NCI-H2029 (cell line): ENCODE data around the gene TSC22D1.

Experiments
- DNase-seq: peaks from one replicate; lab custom pipeline; 2025; lab: John Stamatoyannopoulos, UW

Gene TSC22D1

DNA sequence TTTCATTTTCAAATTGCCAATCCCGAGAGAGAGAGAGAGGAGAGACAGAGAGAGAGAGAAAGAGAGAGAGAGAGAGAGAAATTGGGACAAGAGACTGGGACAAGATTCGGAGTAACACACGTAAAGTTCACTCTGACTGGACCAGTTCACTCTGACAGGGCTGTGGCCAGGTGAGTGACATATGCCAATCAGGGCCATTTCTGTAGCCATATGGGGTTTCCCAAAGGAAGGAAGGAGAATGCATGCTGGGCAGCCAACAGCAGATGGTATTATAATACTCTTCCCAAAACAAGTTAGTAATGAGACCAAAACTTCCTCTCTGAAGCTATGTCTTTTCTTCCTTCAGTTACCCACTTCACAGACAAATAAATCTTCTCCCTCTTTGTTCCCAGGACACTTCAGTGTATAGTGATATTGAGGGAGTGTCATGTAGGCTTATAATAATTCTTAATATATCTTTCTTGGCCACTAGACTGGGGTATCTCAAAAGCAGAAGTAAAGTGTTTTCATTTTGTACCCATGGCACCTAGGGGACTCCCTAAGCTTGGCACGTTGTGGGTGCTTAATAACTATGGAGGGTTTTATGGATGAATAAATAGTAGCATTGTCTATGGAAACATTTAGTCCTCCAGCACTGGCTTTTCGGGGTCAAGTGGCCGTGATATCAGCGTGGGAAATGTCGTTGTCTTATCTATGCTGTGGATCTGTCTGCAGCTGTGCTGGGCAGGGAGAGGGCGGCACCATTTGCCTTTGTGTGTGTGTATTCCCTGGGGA lies 150.9 kb downstream of the TSC22D1 start:
- no peak for DNase-seq

- DNase-seq, result no peak
Measured at GRCh38 chr13:44423824-44424223, 152.3 kb downstream of the TSC22D1 start.

DNA sequence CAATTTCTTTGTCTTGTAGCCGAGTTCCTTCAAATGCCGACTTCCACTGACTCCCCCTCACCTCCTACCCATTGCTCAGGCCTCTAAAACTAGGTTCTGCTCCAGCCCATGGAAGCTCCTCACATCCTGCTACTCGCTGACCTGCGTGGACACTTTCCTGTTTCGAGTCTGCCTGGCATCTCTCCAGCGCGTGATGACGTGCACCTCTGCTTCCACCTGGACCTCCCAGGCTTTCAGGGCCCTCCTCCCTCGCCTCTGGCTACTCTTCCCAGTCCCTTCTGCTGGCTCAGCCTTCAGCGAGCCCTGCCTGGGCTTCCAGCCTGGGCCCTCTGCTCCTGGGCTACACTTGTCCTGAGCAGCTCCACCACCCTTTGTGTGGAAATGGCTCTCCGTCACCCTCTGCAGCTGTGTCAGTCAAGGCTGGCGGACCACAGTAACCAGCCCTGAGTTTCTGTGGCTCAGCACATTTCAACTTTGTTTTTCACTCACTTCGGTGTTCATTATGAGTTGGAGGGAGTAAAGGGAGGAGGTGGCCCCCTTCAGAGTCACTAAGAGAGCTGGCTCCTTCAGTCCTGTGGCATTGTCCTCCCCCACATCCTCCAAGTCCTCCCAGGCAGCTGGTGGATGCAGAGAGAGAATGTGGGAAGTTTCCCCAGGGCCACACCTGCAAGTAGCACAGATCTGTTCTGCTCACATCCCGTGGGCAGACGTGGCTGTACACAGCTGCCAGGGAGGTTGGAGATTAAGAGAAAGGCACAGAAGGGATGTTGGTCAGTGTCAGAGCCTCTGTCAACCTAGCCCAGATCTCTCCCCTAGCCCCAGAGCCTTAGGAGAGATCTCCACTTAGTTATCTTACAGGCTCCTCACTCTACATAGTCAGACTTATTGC lies 153.1 kb downstream of the TSC22D1 start:
- DNase-seq, result no peak

- no peak for DNase-seq
Measured at GRCh38 chr13:44421853-44422525, 154.1 kb downstream of the TSC22D1 start.

- DNase-seq, result no peak
Measured at GRCh38 chr13:44420376-44421220, 155.5 kb downstream of the TSC22D1 start.

GRCh38 chr13:44417876-44418275 lies 158.3 kb downstream of the TSC22D1 start:
- no peak for DNase-seq

- no peak for DNase-seq
Measured at GRCh38 chr13:44417446-44417845, 158.7 kb downstream of the TSC22D1 start.

GRCh38 chr13:44416744-44417143 lies 159.4 kb downstream of the TSC22D1 start:
- no peak for DNase-seq

DNA sequence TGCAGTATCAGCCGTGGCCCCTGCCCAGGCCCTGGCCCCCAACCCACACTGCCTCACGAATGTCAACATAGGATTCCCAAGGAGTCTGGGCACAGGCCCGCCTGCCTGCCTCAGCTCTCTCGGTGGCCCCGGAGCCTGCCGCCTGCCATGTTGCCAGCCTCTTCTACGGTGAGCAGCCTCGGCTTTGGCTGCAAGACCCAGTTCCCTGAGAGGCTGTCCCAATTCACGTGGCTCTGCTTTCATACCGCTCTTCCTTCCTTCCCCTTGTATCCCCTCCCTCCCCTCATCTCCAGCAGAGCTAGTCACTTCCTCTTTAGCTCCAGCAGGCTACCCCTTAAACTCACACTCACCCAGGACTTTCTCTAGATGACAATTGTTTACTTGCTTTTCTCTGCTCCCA lies 159.8 kb downstream of the TSC22D1 start:
- DNase-seq, result no peak

DNA sequence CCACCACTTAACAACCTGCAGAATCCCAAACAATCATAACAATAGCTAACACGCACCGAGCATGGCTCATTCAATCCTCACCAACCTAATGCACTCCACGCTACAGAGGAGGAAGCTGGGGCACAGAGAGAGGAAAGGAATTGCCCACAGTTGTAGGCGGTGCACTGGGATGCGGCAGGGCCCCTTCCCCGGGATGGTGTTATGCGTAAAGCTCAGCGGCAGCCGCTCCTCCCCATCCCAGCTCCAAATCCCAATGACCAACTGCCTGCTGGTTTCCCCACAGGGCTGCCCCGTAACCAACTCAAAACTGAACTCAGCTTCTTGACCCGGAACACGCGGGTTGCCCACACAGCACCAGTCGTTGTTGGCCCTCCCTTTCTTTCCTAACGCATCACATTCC lies 160.3 kb downstream of the TSC22D1 start:
- no peak for DNase-seq

DNA sequence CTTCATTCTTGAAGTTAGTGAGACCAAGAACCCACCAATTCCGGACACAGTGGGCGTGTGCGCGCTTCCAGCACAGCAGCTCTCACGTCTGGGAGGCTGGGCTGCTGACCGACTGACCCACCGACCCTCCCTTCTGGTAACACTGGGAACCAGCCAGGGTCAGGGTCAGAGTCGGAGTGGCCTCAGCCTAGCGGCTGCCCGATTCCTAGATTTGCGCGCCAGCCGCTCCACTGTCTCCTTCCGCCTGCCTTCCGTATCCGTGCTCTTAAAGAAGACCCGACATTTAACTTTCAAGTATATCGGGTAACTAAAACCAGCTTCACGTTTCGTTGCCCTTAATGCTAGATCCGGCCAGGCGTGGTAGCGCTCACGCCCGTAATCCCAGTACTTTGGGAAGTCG lies 161.4 kb downstream of the TSC22D1 start:
- no peak for DNase-seq

- no peak for DNase-seq
Measured at GRCh38 chr13:44413095-44413494, 163.0 kb downstream of the TSC22D1 start.

GRCh38 chr13:44412346-44412935 lies 163.7 kb downstream of the TSC22D1 start:
- no peak for DNase-seq

GRCh38 chr13:44411841-44412240 lies 164.3 kb downstream of the TSC22D1 start:
- DNase-seq, result no peak

DNA sequence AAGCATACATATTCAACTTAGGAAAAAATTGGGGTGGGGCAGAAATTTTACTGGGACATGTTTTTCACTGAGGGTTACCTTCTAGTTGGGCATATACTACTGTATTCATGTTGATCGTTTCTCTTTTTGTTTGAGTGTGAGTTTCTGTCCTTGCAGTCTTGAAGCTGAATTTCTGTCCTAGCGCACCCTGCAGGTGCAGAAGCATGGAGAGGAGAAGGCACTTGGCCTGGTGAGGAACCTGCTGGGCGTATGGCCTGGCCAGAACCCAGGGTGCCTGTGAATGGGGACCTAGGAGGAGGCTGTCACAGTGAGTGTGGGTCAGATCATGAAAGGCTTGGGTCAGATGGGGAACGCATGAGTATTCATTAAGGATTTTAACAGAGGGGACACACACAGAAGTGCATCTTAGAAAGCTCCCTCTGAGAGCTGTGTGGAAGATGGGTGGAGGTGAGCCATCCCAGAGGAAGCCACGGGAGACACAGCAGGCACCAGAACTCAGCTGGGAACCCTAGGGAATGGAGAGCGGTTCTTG lies 165.7 kb downstream of the TSC22D1 start:
- DNase-seq, result no peak

GRCh38 chr13:44409595-44409994 lies 166.5 kb downstream of the TSC22D1 start:
- DNase-seq, result no peak

DNA sequence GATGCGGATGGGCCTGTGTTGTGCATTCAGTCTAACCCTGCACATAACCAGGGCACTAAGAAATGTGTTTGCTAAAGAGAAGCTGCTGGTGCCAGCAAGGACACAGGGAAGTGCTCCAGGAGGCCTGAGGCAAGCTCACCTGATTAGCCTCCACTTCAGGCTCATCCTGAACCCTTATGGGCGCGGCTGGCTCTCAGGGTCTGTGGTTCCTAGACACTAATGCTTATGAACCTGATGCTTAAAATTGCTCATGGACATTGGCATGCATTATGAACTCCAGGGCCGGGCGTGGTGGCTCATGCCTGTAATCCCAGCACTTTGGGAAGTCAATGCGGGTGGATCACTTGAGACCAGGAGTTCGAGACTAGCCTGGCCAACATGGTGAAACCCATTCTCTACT lies 168.2 kb downstream of the TSC22D1 start:
- no peak for DNase-seq

DNA sequence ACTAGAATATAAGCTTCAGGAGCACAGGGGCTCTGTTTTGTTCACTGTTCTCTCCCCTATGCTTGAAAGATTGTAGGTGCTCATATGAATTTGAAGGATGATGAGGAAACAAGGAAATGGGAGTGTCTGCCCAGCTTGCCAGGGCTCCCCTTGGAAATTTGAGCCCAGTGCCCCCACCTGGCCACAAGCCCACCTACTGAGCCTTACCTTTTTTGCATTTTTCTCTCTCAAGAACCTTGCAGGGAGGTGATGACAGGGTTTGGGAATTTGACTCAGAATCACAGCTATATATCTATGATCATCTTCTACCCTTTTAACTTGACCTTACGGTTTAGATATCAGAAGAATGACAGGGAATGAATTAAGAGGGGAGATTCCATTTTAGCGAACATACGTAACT lies 168.8 kb downstream of the TSC22D1 start:
- no peak for DNase-seq

DNA sequence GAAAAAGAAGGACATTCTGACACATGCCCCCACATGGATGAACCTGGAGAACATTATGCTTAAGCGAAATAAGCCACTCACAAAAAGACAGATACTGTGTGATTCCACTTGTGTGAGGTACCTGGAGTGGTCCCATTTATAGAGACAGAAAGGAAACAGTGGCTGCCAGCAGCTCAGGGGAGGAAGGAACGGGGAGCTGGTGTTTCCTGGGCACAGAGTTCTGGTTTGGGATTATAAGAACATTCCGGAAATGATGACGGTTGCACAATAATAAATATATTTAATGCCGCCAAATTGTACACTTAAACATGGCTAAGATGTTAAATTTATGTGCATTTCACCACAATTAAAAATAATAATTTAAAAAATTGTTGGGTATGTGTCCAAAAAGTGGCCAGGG lies 169.5 kb downstream of the TSC22D1 start:
- no peak for DNase-seq

DNA sequence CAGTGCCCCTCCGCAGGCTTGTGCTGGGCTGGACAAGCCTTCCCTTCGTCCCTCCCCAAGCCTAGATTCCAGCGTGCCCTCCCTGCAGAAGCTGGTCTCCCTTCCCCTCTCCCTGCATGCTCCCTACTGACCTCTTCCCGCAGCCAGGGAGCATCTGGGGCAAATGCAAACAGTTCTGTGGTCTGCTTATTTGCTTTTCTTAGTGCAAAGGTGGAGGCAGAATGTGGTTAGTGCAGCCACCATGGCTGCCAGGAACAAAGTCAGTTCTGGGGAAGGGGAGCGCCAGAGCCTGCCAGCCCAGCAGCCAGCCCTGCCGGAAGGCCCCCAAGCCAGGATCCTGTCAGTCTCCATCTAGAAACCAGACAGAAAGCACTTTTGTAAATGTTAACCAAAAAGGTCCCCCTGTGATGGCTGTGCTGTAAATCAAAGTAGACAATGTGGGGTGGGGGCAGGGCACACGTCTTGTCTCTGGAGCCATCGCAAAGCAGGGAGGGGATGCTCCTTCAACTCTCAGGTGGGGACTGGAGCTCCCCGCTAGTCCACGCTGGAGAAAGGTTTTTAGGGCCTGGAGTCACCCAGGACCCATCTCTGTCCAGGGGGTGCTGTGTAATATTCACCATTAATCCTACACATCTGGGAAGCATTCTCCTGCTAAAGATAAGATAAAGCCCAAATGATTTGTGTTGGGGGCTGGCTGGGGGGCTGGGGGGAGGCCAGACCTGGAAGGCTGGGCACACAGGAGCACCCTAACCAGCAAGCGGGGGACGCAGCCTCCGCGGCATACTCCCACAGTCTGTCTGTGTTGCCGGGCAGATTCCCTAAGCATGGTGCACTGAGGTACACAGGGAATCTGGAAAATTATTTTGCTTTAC lies 171.6 kb downstream of the TSC22D1 start:
- peak; percentile 25 for DNase-seq
